K562 (cell line): ENCODE measurements around the gene PKDREJ. TPM values are rescaled to one million over a fixed set of nuclear protein-coding genes. Genes with fewer than 3 reads are reported as not detected.

Experiments used
- ATF6 ChIP-seq: sonication (generic); formaldehyde crosslinking; IDR thresholded peaks from 2 replicates; pipeline ENCODE4 v1.4.0; 2020; ENCODE audit warnings: mild to moderate bottlenecking, missing genetic modification reagents
- CREBBP ChIP-seq: IDR thresholded peaks from one replicate; pipeline ENCODE4 v1.6.1; 2012; ENCODE audit warnings: low read depth, mild to moderate bottlenecking, control low read depth, inconsistent platforms, low read length
- HBP1 ChIP-seq: fragments of 450-650 bp; formaldehyde crosslinking; IDR thresholded peaks from 2 replicates; pipeline ENCODE4 v1.4.0; 2022; ENCODE audit warnings: missing genetic modification characterization
- KDM4B ChIP-seq, 2 experiments: fragments of 450-650 bp in 1 of 2; sonication (generic) in 1 of 2; IDR thresholded peaks; 2 replicates each; pipeline ENCODE4 v1.6.1; 2016 to 2017; ENCODE audit warnings: borderline replicate concordance in 2 of 2, antibody characterized with exemption in 1 of 2, low read depth in 1 of 2, mild to moderate bottlenecking in 1 of 2
- KLF16 ChIP-seq: IDR thresholded peaks from 2 replicates; pipeline ENCODE4 v1.6.1; 2016; ENCODE audit warnings: antibody characterized with exemption
- PRDM10 ChIP-seq: fragments of 450-650 bp; IDR thresholded peaks from 2 replicates; pipeline ENCODE4 v1.6.1; 2018; ENCODE audit not compliant: partially characterized antibody
- TAF15 ChIP-seq: fragments of 200-400 bp; formaldehyde crosslinking; IDR thresholded peaks from 2 replicates; pipeline ENCODE4 v1.6.1; 2017; ENCODE audit warnings: mild to moderate bottlenecking, low read depth, low read length, moderate library complexity
- ZKSCAN1 ChIP-seq: fragments of 150-350 bp; IDR thresholded peaks from 2 replicates; pipeline ENCODE4 v1.6.1; 2016; ENCODE audit warnings: low read depth, low read length
- polyA plus RNA-seq, 8 experiments: library from polyadenylated mRNA; depleted of rRNA in 4 of 8; stranded (reverse) in 5 of 8; unstranded in 3 of 8; fragments of >200 nt; fragmentation: Nextera tagmentation in 2 of 8; fragmentation: Illumina TruSeq in 1 of 8; extraction: Ambion mirVana in 2 of 8; extraction: Trizol in 1 of 8; gene quantifications; 2 replicates each; pipeline versions ENCODE4 v1.2.1 to v1.2.3, GENCODE V29; 2011 to 2014; ENCODE audit warnings: inconsistent platforms in 1 of 8, missing spikeins in 1 of 8
- total RNA-seq, 7 experiments: library from RNA; depleted of rRNA in 6 of 7; stranded (reverse); fragments of >200 nt in 6 of 7; fragmentation: Illumina TruSeq in 2 of 7; extraction: Trizol in 2 of 7; gene quantifications; 2 replicates each; pipeline versions ENCODE4 v1.2.1 to v1.2.3, GENCODE V29; 2011 to 2021; ENCODE audit warnings: low replicate concordance in 1 of 7

The PKDREJ gene
- total and polyA plus RNA-seq, 9 of the 15 experiments (the other 6 are each of a cell fraction or from before 2014, with no cell fraction given) = 0.03 TPM; not detected in 8

GRCh38 chr22:46292732-46293131 is 29.6 kb upstream of the PKDREJ start (continued):
- TF ChIP-seq HBP1 = no peak
- no peak for TF ChIP-seq CREBBP
- no peak for TF ChIP-seq KDM4B (IDR thresholded peaks at IDR 0.05; ENCODE audit: borderline replicate concordance in 2 of 2, low read depth in 1 of 2)
- TF ChIP-seq ATF6 (CRISPR knock-in tag) = no peak
- TF ChIP-seq ZKSCAN1 = no peak
- no peak for TF ChIP-seq PRDM10
- no peak for TF ChIP-seq TAF15
- TF ChIP-seq KLF16 = no peak
